SK-N-MC (cell line): ENCODE data around the gene MKRN2.

Experiments used
- DNase-seq: peaks from one replicate; pipeline ENCODE4 v3.0.0-alpha.2; 2011; ENCODE audit warnings: low read depth, low spot score
- H3K27ac ChIP-seq: fragments of 200-600 bp; sonication (generic); 2 replicates; pipeline ENCODE4 v1.5.1; 2016; ENCODE audit warnings: mixed run types
- H3K36me3 ChIP-seq: fragments of 200-600 bp; sonication (generic); 2 replicates; pipeline ENCODE4 v1.6.1; 2017; ENCODE audit warnings: antibody characterized with exemption, low read length, mixed read lengths; ENCODE audit not compliant: insufficient read depth
- H3K4me3 ChIP-seq: fragments of 200-600 bp; sonication (generic); 2 replicates; pipeline ENCODE4 v1.5.1; 2016
- H3K9ac ChIP-seq: fragments of 200-600 bp; sonication (generic); 2 replicates; pipeline ENCODE4 v1.8.0; 2017; ENCODE audit warnings: mixed run types, mixed read lengths; ENCODE audit not compliant: insufficient read length
- H3K9me3 ChIP-seq: fragments of 200-600 bp; sonication (generic); 2 replicates; pipeline ENCODE4 v1.6.1; 2017; ENCODE audit warnings: low read depth, mild to moderate bottlenecking, antibody characterized with exemption, low read length, moderate library complexity, mixed read lengths
- EZH2 ChIP-seq: fragments of 200-600 bp; sonication (generic); IDR thresholded peaks from one replicate; pipeline ENCODE4 v1.6.1; 2017; ENCODE audit warnings: antibody characterized with exemption
- FOXP2 ChIP-seq: optimal IDR thresholded peaks from 2 replicates; pipeline ENCODE3; 2011; ENCODE audit warnings: mild to moderate bottlenecking, moderate library complexity; ENCODE audit not compliant: insufficient read depth; ENCODE audit errors: extremely low read length, control extremely low read depth
- POLR2AphosphoS5 ChIP-seq: IDR thresholded peaks from 2 replicates; pipeline ENCODE4 v1.6.1; 2012; ENCODE audit warnings: mild to moderate bottlenecking, low read depth, low read length, borderline replicate concordance

MKRN2 gene

DNA sequence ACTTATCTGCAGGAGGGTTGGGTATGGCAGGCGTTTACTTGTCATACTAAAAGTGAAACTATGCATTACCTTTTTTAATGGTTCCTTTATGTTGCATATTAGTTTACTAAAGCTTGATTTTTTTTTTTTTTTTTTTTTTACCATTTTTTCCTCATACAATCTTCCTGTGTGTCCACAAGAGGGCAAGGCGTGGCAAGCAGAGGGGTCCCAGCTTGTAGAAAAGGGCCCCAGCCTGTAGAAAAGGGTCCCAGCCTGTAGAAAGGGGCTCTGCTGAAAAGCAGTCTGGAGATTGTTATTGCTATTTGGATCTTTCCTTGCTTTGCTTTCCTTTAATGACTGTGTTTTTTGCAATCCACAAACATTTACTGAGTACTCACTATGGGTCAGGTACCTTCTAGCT is 21.9 kb downstream of the MKRN2 start:
- Histone ChIP-seq H3K9me3 (no peaks in the 10 kb centered on the region), H3K36me3 (peaks cover 10% of the 10 kb centered on the region; the same call in 1 of the 2 replicates)

GRCh38 chr3:12579456-12579855 is 22.6 kb downstream of the MKRN2 start:
- Histone ChIP-seq H3K36me3 (peaks cover 18% of the 10 kb centered on the region; the same call in 1 of the 2 replicates), H3K9ac (no peak overlapping the region)

More for the DNA sequence above, 21.9 kb downstream of the MKRN2 start:
- H3K27ac ChIP-seq = no peak overlapping the region
- DNase-seq = no peak
- TF ChIP-seq POLR2AphosphoS5 (no peak), EZH2 (no peak), FOXP2 (no peak)
- H3K9ac ChIP-seq = no peak overlapping the region
- no peak overlapping the region for H3K4me3 ChIP-seq

GRCh38 chr3:12579905-12580304 is 23.0 kb downstream of the MKRN2 start:
- Histone ChIP-seq H3K9ac (no peak overlapping the region), H3K4me3 (no peak overlapping the region), H3K9me3 (no peaks in the 10 kb centered on the region), H3K27ac (no peak overlapping the region), H3K36me3 (peaks cover 21% of the 10 kb centered on the region; the same call in 1 of the 2 replicates)
- TF ChIP-seq FOXP2 (no peak), POLR2AphosphoS5 (no peak), EZH2 (no peak)
- no peak for DNase-seq

More at GRCh38 chr3:12579456-12579855, 22.6 kb downstream of the MKRN2 start:
- Histone ChIP-seq H3K4me3 (no peak overlapping the region), H3K27ac (no peak overlapping the region), H3K9me3 (no peaks in the 10 kb centered on the region)
- TF ChIP-seq EZH2 (no peak), POLR2AphosphoS5 (no peak), FOXP2 (no peak)
- no peak for DNase-seq

DNA sequence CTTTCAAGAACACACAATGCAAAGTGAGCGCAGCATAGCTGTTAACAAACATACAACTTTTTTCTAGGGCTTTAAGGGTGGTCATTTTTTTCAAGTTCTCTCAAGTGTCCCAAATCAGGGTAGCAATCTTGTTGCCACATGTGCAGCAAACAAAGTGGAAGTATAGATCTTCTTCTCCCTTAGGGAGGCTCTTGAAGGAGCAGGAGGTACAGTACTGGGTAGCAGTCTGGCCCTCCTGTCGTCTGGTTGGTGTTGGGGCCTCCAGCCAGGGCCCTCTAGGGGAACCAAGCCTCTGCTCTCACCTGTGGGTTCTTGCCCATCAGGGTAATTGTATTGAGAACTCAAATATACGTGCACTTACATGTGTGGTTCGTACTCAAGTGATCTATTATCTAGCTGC is 25.8 kb downstream of the MKRN2 start:
- Histone ChIP-seq H3K4me3 (no peak overlapping the region), H3K9ac (no peak overlapping the region), H3K27ac (no peak overlapping the region), H3K36me3 (peaks cover 30% of the 10 kb centered on the region), H3K9me3 (no peaks in the 10 kb centered on the region)
- no peak for DNase-seq
- TF ChIP-seq EZH2 = no peak
- TF ChIP-seq FOXP2 = no peak
- TF ChIP-seq POLR2AphosphoS5 = no peak

GRCh38 chr3:12583280-12583679 is 26.4 kb downstream of the MKRN2 start:
- Histone ChIP-seq H3K4me3 (no peak overlapping the region), H3K36me3 (peaks cover 34% of the 10 kb centered on the region), H3K9me3 (no peaks in the 10 kb centered on the region), H3K9ac (no peak overlapping the region), H3K27ac (no peak overlapping the region)
- DNase-seq = no peak
- TF ChIP-seq EZH2 (no peak), FOXP2 (no peak), POLR2AphosphoS5 (no peak)

GRCh38 chr3:12584083-12584482 is 27.2 kb downstream of the MKRN2 start:
- TF ChIP-seq FOXP2 = no peak
- TF ChIP-seq POLR2AphosphoS5 = no peak
- no peak for TF ChIP-seq EZH2
- Histone ChIP-seq H3K4me3 (no peak overlapping the region), H3K9me3 (no peaks in the 10 kb centered on the region), H3K27ac (no peak overlapping the region), H3K36me3 (peaks cover 37% of the 10 kb centered on the region), H3K9ac (no peak overlapping the region)
- DNase-seq = no peak

DNA sequence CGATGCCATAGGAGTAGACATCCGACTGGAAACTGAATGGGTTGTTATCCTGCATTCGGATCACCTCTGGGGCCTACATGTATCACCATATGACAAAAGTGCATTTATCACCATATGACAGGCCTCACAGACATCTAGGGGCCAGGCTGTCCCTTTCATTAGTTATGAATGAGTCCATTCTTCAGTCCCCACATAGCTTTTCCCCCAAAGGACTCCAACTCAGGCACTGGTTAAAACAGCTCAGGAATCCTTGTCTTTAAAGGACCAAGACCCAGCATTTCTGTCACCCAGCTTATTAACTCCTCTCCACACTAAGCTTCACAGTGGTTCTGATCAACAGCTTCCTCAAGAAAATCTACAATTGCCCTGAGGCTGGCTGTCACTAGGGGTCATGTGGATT is 28.3 kb downstream of the MKRN2 start:
- Histone ChIP-seq H3K9me3 (no peaks in the 10 kb centered on the region), H3K9ac (no peak overlapping the region), H3K27ac (no peak overlapping the region), H3K36me3 (peaks cover 37% of the 10 kb centered on the region), H3K4me3 (no peak overlapping the region)
- TF ChIP-seq POLR2AphosphoS5 = no peak; the same call in 1 of the 2 replicates
- DNase-seq = no peak

- DNase-seq = no peak
- Histone ChIP-seq H3K36me3 (peaks cover 42% of the 10 kb centered on the region), H3K27ac (no peak overlapping the region), H3K9me3 (no peaks in the 10 kb centered on the region), H3K4me3 (no peak overlapping the region), H3K9ac (no peak overlapping the region)
- TF ChIP-seq POLR2AphosphoS5 (no peak), FOXP2 (no peak), EZH2 (no peak)
These were observed 29.1 kb downstream of the MKRN2 start for GRCh38 chr3:12585970-12586369.

DNA sequence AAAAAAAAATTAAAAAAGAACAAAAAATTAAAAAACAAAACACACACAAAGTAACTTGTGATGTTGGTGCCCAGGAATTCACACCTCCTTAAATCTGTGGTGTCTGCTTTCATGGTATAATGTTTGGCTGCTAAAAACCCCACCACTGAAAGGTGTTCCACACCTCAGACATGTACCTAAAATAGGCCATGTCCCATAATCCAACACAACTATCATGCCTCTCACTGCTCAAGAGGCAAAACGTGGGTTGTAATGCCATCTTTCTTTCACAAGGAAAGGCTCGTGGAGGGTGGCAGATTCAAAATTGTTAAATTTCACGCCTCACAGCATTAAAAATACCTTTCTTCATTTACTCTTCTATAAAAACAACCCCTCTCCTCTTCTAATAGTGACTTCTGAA is 29.5 kb downstream of the MKRN2 start:
- no peak for TF ChIP-seq POLR2AphosphoS5
- no peak for TF ChIP-seq FOXP2
- TF ChIP-seq EZH2 = no peak
- DNase-seq = no peak
- Histone ChIP-seq H3K9ac (no peak overlapping the region), H3K4me3 (no peak overlapping the region), H3K9me3 (no peaks in the 10 kb centered on the region), H3K27ac (no peak overlapping the region), H3K36me3 (peaks cover 45% of the 10 kb centered on the region)
